Activated naive CD8-positive, alpha-beta T cell (primary cell): ENCODE measurements around the gene PRELID1.

Source experiments
- H3K27ac Mint-ChIP-seq: one replicate; pipeline ENCODE4 v1.8.0; 2021; ENCODE audit warnings: mixed read lengths
- H3K27me3 Mint-ChIP-seq: one replicate; pipeline ENCODE4 v1.8.0; 2021; ENCODE audit warnings: mixed read lengths
- H3K36me3 Mint-ChIP-seq: one replicate; pipeline ENCODE4 v1.8.0; 2021; ENCODE audit warnings: mixed read lengths
- H3K4me1 Mint-ChIP-seq: one replicate; pipeline ENCODE4 v1.8.0; 2021; ENCODE audit warnings: low read depth, mixed read lengths
- H3K4me3 Mint-ChIP-seq: one replicate; pipeline ENCODE4 v1.8.0; 2021; ENCODE audit warnings: mild to moderate bottlenecking, mixed read lengths
- H3K9me3 Mint-ChIP-seq: one replicate; pipeline ENCODE4 v1.8.0; 2021; ENCODE audit warnings: low read depth, mixed read lengths

The PRELID1 gene

DNA sequence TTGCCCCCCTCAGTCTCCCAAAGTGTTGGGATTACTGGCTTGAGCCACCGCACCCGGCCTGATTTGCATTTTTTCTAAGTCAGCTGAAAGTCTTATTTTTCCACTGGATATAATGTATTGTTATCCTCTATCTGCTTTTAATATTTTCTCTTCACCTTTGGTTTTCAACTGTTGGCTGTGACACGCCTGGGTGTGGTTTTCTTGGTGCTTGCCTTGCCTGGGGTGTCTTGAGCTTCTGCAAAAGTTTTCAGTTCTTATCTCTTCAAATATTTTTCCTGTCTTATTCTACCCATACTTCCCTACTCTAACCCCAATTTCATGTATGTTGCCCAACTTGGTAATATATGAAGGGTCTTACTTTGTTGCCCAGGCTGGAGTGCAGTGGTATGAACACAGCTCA, 12.4 kb downstream of the PRELID1 start:
- Mint-ChIP-seq H3K4me1 (peaks cover 22% of the 10 kb centered on the region), H3K27ac (no peak overlapping the region), H3K36me3 (no peaks in the 10 kb centered on the region), H3K9me3 (no peaks in the 10 kb centered on the region), H3K4me3 (no peak overlapping the region), H3K27me3 (no peaks in the 10 kb centered on the region)

- Mint-ChIP-seq H3K27me3 (no peaks in the 10 kb centered on the region), H3K4me3 (no peak overlapping the region), H3K36me3 (peaks cover 3% of the 10 kb centered on the region), H3K27ac (no peak overlapping the region), H3K4me1 (peaks cover 16% of the 10 kb centered on the region), H3K9me3 (no peaks in the 10 kb centered on the region)
Observed at GRCh38 chr5:177317959-177318377, 14.4 kb downstream of the PRELID1 start.

DNA sequence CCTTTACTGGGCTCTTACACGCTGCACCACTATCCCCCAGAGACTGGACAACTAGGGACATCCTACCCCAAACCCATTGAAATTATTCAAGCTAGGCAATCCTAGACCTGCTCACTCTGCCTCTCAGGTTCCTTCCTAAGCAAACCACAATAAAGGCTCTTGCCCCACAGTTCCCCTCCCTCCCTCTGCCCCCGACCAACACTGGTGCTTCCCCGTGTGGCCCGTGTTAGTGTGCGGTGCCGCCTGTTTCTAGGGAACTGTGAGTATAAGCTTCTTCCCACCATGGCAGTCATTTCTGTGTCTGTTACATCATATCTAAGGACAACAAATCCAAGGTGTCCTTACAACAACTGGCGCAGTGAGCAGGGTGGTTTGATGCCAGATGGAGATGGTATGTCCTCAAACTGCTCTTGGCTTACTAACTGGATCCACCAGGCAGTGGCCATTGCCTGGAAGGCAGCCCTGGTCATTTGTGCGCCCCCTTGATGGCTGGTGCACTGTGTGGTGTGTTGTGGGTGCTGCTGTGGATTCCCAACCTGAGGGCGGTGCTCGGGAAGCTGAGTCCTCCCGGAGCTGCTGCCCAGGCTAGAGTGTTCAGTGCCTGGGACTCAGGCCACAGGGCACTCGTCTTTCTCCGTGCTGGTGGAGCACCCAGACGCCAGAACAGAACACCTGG, 16.5 kb downstream of the PRELID1 start:
- no peak overlapping the region for H3K27ac Mint-ChIP-seq
- H3K4me1 Mint-ChIP-seq = peaks cover 16% of the 10 kb centered on the region
- H3K36me3 Mint-ChIP-seq = peaks cover 3% of the 10 kb centered on the region
- H3K9me3 Mint-ChIP-seq = no peaks in the 10 kb centered on the region
- no peak overlapping the region for H3K4me3 Mint-ChIP-seq
- no peaks in the 10 kb centered on the region for H3K27me3 Mint-ChIP-seq

DNA sequence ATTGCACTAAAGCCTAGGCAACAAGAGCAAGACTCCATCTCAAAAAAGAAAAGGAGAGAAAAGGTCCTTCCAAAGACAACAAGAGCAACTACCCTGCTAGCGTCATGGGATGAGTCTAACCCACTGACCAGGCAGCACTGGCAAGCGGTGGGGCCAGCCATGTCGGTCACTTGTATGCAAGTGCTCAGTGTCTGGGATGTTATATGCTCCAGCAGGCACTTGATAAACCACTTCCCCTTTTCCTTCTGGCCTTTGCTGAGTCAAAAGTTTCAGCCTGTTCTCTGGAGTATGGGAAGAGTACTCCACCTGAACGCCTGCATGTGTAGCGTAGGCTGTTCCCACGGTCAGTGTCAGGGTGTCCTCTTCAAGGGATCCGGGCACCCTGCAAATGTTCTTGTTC, 17.3 kb downstream of the PRELID1 start:
- no peak overlapping the region for H3K4me3 Mint-ChIP-seq
- H3K36me3 Mint-ChIP-seq = peaks cover 3% of the 10 kb centered on the region
- no peaks in the 10 kb centered on the region for H3K27me3 Mint-ChIP-seq
- H3K27ac Mint-ChIP-seq = no peak overlapping the region
- H3K9me3 Mint-ChIP-seq = no peaks in the 10 kb centered on the region
- H3K4me1 Mint-ChIP-seq = peaks cover 16% of the 10 kb centered on the region

- H3K4me3 Mint-ChIP-seq = no peak overlapping the region
- H3K27ac Mint-ChIP-seq = no peak overlapping the region
Observed at GRCh38 chr5:177325868-177326381, 22.3 kb downstream of the PRELID1 start.

GRCh38 chr5:177327539-177328522, 24.2 kb downstream of the PRELID1 start:
- peak overlapping the region; percentile 54 for H3K27ac Mint-ChIP-seq
- peaks cover 11% of the 10 kb centered on the region for H3K4me1 Mint-ChIP-seq
- no peaks in the 10 kb centered on the region for H3K36me3 Mint-ChIP-seq
- H3K9me3 Mint-ChIP-seq = no peaks in the 10 kb centered on the region
- H3K4me3 Mint-ChIP-seq = peak overlapping the region; percentile 73
- no peaks in the 10 kb centered on the region for H3K27me3 Mint-ChIP-seq

More at GRCh38 chr5:177325868-177326381, 22.3 kb downstream of the PRELID1 start:
- peaks cover 10% of the 10 kb centered on the region for H3K4me1 Mint-ChIP-seq
- no peaks in the 10 kb centered on the region for H3K27me3 Mint-ChIP-seq
- H3K9me3 Mint-ChIP-seq = no peaks in the 10 kb centered on the region
- H3K36me3 Mint-ChIP-seq = peaks cover 3% of the 10 kb centered on the region

DNA sequence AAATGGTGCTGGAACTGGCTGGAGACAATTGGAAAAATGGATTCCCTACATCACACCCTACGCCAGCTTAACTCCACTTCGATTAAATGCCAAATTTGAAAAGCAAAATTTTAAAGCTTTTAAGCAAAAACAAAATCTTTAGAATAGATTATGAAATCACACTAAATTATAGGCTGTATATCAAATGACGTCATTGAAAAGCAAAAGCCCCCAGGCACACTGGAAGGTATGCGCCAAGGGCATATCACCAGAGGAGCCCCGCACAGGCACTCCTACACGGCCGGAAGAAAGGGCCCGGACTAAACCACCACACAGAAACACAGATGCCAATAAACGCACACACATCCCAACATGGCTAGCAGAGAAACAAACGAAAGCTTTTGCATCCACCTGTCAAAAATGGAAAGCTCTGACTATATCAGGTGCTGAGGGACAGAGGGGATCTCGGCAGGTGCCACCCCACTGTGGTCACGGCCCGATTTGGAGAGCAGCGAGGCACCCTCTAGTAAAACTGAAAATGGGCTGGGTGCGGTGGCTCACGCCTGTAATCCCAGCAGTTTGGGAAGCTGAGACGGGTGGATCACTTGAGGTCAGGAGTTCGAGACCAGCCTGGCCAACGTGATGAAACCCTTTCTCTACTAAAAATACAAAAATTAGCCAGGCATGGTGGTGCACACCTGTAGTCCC, 25.1 kb downstream of the PRELID1 start:
- Mint-ChIP-seq H3K27me3 (no peaks in the 10 kb centered on the region), H3K9me3 (no peaks in the 10 kb centered on the region), H3K4me1 (peaks cover 11% of the 10 kb centered on the region), H3K36me3 (no peaks in the 10 kb centered on the region), H3K27ac (no peak overlapping the region), H3K4me3 (no peak overlapping the region)

DNA sequence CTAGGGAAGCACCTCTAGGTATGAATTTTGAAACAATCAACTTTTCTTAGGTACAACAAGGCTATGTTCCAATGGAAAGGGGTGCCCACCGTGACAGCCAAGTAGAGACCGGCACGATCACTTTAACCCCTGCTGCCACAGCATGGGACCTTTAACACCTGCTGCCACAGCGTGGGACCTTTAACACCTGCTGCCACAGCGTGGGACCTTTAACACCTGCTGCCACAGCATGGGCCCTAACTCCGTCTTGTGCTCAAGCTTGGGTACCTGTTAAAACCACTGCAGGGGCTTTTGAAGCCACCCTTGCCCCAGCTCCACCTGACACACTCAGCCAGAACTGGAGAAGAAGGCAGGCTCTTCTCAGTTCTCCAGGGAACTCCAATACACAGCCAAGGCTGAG, 26.3 kb downstream of the PRELID1 start:
- Mint-ChIP-seq H3K9me3 (no peaks in the 10 kb centered on the region), H3K4me3 (no peak overlapping the region), H3K4me1 (peaks cover 11% of the 10 kb centered on the region), H3K36me3 (no peaks in the 10 kb centered on the region), H3K27ac (no peak overlapping the region), H3K27me3 (no peaks in the 10 kb centered on the region)

- Mint-ChIP-seq H3K27me3 (no peaks in the 10 kb centered on the region), H3K4me3 (no peak overlapping the region), H3K36me3 (no peaks in the 10 kb centered on the region), H3K4me1 (peaks cover 10% of the 10 kb centered on the region), H3K27ac (peak overlapping the region; percentile 22), H3K9me3 (no peaks in the 10 kb centered on the region)
Observed at GRCh38 chr5:177330991-177331842, 27.6 kb downstream of the PRELID1 start.

DNA sequence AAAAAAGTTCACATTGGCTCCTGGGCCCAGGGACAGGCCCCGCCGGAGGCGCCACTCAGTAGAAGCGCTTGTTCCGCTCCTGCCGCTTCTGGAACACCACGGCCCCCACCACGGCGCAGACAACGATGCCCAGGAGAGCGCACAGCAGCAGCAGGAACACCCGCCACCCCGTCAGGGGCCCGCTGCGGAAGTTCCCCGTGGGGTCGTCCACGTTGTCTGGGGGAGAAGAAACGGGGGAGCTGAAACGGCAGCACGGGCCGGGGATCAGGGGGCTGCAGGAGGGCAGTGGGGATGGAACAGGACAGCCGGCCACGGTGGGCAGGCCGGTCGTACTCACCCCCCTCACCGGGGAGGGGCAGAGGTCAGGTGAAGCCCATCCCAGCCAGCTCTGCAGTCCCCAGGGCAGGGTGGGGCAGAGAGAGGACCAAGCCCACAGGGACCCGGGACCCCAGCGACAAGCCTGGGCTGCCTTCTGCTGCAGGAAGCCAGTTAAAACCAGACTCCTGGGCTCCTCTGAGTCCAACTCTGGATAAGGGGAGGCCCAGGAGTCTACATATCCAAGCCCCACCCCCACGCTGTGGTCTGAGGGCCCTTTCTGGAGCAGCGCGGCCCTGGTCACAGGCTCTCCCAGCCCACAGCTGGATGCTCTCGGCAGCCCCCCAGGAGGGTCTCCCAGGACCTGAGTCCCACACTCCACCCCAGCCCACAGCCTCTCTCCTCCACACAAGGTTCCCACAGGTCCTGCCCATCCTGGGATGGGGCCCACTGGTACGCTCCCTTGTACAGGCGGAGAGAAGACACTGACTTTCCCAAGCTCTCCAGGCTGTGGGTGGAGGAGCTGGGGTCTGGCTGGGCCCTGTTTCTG, 28.7 kb downstream of the PRELID1 start:
- Mint-ChIP-seq H3K4me1 (peaks cover 9% of the 10 kb centered on the region), H3K36me3 (no peaks in the 10 kb centered on the region), H3K4me3 (no peak overlapping the region), H3K27me3 (no peaks in the 10 kb centered on the region), H3K9me3 (no peaks in the 10 kb centered on the region), H3K27ac (no peak overlapping the region)

- H3K27ac Mint-ChIP-seq = no peak overlapping the region
- peaks cover 4% of the 10 kb centered on the region for H3K4me1 Mint-ChIP-seq
- no peaks in the 10 kb centered on the region for H3K27me3 Mint-ChIP-seq
- no peak overlapping the region for H3K4me3 Mint-ChIP-seq
- H3K9me3 Mint-ChIP-seq = no peaks in the 10 kb centered on the region
- no peaks in the 10 kb centered on the region for H3K36me3 Mint-ChIP-seq
Observed at GRCh38 chr5:177332896-177333260, 29.3 kb downstream of the PRELID1 start.

DNA sequence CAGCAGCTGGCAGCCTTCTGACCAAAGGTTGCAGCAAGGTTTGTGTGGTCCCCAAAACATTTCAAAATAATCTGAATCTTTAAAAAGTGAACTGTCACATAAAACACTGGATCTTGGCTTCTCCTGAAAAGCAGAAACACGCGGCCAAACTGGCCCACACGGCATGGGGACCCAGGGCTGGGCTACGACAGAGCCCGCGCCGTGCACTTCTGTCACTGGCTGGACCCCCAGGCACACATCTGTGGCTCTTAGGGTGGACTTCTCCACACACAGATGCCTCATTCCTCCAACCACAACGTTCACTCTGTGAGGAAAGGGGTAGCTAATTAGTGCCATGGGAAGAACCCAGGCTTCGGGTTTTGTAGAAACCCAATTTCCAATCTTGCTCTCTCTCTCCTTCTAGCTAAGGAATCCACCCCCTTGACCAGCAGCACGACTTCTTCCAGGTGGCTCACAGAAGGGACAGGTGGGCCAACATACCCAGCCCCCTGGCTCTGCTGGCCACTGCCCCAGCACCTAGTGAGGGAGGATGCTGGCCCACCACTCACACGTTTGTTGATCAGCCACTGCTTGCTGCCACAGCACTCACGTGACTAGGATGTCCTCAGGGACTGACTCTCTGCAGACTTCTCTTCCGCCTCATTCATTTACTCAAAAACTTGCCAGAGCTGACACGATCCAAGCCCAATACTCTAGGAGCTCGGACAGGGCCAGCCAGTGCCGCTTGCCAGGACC, 30.0 kb downstream of the PRELID1 start:
- Mint-ChIP-seq H3K9me3 (no peaks in the 10 kb centered on the region), H3K27me3 (no peaks in the 10 kb centered on the region), H3K4me1 (peaks cover 2% of the 10 kb centered on the region), H3K27ac (no peak overlapping the region), H3K36me3 (no peaks in the 10 kb centered on the region), H3K4me3 (no peak overlapping the region)

DNA sequence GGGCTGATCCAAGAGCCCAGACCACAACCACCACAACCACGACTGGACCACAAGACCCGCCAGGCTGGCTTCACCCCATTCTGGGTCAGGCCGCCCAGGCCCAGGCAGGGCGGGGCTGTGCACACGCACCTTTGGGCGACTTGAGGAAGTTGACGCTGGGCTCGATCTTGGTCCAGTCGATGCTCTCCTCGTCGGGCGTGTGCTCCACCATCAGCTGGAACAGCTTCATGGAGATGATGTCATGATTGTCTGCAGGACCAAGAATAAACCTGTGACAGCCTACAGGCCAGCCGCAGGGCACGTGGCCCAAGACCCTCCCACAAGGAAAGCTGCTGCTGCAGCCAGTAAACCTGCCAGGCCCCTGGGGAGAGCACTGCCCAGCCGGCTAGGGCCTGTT, 30.6 kb downstream of the PRELID1 start:
- H3K27ac Mint-ChIP-seq = no peak overlapping the region
- H3K4me3 Mint-ChIP-seq = no peak overlapping the region
- H3K36me3 Mint-ChIP-seq = no peaks in the 10 kb centered on the region

More for the DNA sequence above, 30.6 kb downstream of the PRELID1 start:
- H3K9me3 Mint-ChIP-seq = no peaks in the 10 kb centered on the region
- H3K4me1 Mint-ChIP-seq = peaks cover 2% of the 10 kb centered on the region
- H3K27me3 Mint-ChIP-seq = no peaks in the 10 kb centered on the region
